IPS DF 19.7 (cell line): ENCODE measurements around the gene MCMBP.
A peak's percentile ranks its signal among the peaks of the same experiment; 100 is the strongest.
"Not testable (repeated sequence)": the region's sequence is repeated elsewhere in the genome, so short reads cannot be mapped to it uniquely, and the experiment has no call there.

ENCODE experiments used
- DNase-seq: peaks from one replicate; pipeline ENCODE4 v3.0.0-alpha.2; 2013; ENCODE audit warnings: low read depth, low spot score

The MCMBP gene

DNA sequence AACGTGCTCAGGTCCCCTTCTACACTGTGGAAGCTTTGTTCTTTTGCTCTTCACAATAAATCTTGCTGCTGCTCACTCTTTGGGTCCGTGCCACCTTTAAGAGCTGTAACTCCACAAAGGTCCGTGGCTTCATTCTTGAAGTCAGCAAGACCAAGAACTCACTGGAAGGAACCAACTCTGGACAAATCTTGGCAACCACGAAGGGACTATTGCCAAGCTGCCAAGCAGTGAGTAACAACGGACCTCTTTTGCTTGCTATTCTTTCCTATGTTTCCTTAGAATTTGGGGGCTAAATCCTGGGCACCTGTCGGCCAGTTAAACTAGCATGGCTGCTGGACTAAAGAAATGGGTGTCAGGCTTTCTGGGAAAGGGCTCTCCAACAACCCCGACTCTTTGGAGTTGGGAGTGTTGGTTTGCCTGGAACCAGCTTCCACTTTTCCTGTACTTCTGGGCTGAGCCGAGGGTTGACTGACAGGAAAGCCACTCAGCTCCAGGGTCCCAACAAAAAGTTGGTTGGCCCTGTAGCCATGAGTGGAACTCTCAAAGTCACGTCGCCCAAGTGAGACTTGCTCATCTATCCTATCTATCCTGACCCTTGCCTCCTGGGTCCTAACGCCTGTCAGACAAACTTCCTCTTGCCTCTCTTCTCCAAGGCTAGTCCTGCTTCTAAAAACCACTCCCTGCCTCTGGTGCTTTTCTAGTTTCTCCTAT, 11.4 kb upstream of the MCMBP start:
- DNase-seq, result not testable (repeated sequence)

DNA sequence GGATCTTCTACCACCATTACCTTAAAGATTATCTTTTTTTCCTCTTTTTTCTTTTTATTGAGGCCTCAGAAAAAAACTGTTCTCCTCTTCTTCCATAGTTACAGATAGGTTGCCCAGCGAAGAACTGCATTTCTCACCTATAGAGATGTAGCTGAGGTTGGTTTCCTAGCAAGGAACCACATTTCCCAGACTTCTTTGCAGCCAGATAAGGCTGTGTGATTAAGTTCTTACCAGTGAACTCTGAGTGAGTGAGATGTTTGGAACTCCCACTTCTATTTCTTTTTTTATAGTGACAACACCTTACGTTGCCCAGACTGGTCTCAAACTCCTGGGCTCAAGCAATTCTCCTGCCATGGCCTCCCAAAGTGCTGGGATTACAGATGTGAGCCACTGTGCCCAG, 5.9 kb upstream of the MCMBP start:
- DNase-seq, result no peak

DNA sequence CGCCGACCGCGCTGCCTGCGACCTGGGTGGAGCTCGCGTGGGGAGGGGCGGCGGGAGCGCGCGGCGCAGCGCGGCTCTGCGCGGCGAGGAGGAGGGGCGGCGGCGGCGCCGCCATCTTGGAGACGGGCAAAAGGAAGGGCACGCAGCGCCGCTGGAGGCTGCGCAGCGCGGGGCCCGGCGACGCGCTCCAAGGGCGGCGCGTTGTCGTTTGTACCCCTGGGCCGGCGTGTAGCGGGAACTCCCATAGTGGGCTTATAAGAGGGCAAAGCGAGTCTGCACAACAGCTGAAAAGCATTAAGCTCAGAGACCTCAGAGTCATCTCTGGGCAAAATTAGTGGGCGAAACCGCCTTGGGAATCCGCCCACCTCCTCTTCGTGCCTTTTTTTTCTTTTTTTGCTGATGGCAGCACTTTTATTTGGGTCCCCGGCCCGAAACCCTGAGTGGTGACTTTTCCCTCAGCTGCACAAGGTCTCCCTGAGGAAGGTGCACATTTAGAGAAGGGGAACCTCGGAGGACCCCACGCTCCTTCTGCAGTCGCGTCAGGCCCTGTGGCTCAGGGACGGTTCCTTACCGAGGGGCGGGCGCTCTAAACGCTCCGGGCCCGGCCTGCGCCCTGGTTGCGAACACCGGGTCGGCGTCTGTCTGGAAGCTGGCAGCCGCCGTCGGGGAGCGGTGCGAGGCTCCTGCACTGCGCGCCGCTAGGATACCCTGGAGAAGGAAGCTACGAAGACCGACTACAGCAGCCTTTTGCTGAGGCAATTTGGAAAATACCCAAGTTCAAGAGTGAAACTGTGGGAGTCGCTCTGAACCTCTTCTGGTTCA, 428 bp upstream of the MCMBP start:
- peak; percentile 40 for DNase-seq

DNA sequence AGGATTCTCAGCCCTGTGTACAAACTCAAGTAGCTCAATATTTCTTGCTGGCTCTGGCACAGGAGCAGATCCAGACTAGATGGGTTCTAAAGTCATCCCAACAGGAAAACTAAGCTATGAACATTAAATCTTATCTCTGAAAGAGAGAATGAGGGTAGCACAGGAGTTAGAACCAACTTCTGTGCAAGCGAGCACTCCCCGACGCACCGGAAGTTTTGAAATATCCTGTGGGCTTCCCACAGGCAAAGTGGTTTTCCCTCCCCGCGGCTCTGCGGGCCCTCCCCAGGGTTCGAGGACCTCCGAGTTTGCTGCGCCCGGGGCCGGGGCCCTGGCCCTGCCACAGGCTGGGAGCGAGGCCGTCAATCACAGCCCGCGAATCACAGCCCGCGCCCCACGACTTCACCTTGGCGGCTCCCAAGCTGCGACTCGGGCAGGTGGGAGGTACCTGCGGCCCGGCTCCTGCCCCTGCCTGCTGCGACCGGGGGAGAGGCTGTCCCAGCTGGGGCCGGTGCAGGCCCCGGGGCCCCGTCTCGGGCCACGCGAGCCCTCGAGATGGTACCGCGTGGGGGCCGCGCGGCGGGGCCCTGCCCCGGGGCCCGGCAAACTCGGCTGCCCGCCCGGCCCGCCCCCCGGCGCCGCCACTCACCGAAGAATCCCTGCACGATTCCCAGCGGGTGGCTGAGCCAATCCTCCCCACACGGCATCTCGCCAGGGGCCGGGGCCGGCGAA, 598 bp downstream of the MCMBP start:
- no peak for DNase-seq

DNA sequence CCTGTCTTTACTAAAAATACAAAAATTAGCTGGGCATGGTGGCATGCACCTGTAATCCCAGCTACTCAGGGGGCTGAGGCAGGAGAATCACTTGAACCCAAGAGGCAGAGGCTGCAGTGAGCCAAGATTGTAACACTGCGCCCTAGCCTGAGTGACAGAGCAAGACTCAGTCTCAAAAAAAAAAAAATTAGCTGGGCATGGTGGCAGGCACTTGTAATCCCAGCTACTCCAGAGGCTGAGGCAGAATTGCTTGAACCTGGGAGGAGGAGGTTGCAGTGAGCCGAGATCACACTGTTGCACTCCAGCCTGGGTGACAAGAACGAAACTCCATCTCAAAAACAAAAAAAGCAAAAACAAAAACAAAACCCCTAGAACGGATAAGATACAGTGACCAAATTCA, 3.2 kb downstream of the MCMBP start:
- not testable (repeated sequence) for DNase-seq

DNA sequence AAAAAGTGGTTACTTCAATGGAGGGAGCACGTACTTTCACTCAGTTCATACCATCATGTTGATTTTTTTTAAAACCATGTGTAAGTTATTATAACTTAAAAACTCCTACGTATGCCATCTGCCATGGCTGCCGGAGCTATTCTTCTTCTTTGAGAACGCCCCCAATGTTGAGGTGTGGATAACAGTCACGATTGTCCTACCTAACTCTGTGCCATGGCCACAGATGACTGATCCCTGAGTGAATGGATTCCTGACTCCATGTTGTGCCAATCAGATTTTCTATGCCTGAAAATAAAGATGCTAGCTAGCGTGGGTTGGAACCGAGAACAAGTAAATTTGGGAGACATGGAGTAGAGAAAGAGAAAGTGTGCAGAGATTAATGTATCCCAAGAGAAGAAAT, 5.3 kb downstream of the MCMBP start:
- no peak for DNase-seq

DNA sequence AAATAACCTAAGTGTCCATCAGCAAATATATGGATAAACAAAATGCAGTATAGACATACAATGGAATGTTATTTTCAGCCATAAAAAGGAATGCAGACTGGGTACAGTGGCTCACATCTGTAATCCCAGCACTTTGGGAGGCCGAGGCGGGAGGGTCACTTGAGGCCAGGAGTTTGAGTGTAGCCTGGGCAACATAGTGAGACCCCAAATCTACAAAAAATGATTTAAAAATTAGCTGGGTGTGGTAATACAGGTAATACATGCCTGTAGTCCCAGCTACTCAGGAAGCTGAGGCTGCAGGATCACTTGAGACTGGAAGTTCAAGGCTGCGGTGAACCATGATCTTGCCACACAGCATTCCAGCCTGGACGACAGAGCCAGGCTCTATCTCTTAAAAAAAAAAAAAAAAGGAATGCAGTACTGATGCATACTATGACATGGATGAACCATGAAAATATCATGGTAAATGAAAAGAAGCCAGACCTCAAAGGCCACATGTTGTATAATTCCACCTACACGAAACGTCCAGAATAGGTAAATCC, 6.9 kb downstream of the MCMBP start:
- no peak for DNase-seq

DNA sequence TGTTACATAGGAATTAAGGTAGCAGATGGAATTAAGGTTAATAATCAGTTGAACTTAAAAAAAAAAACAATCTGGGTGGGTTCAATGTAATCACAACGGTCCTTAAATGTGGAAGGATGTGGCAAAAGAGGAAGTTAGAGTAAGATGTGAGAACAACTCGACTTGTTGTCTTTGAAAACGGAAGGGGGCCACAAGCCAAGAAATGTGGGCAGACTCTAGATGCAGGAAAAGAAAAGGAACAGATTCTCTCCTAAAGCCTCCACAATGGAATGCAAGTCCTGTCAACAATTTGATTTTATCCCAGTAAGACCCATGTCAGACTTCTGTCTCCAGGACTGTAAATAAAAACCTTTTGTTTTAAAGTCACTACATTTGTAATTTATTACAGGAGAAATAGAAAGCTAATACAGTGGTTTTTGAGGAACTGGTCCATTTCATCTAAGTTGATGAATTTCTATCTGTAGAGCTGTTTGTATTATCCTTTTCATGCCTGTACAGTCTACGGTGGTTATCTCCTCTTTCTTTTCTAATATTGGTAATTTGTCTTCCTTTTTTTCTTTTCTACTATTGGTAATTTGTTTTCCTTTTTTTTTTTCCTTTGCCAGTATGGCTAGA, 8.6 kb downstream of the MCMBP start:
- no peak for DNase-seq

DNA sequence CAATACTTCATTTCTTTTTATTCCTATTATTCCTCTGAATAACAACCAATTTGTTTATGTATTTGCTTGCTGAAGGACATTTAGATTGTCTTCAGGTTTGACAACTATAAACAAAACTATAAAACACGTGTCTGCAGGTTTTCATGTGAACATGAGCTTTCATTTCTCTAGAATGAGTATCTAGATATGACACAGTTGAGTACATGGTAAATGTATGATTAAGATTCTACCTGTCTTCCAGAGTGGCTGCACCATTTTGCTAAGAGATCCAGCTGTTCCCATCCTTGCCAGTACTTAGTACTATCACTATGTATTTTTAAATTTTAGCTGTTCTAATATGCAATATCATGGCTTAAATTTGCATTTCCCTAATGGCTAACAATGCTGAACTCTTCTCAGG, 10.1 kb downstream of the MCMBP start:
- no peak for DNase-seq

DNA sequence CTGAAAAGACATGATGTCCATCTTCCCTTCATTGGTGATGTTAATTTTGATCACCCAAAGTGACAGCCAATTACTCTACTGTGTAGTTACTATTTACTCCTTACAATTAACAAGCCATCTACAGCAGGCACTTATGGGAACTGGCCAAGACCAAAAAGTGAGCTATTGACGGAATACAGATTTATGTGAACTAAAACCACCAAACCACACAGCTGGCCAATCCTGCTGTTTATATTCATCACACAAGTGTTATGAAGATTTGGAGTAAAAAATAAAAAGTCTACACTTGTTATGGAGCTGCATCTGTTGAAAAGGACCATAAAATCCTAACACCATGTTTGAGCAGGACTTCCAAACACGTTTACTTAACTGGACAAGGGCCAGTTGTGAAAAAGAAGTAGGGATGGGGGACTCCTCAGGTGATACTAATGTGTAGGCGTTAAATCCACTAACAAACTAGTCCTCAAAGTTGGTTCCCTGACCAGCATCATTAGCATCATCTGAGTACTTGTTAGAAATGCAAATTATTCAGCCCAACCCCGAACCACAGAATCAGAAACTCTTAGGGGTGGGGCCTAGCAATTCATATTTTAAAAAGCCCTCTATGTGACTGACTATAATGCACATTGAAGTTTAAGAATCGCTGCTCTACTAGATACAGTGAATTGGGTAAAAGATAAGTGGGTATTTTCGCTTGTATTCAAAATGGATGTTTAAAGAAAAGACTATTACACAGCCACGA, 11.6 kb downstream of the MCMBP start:
- DNase-seq, result no peak

DNA sequence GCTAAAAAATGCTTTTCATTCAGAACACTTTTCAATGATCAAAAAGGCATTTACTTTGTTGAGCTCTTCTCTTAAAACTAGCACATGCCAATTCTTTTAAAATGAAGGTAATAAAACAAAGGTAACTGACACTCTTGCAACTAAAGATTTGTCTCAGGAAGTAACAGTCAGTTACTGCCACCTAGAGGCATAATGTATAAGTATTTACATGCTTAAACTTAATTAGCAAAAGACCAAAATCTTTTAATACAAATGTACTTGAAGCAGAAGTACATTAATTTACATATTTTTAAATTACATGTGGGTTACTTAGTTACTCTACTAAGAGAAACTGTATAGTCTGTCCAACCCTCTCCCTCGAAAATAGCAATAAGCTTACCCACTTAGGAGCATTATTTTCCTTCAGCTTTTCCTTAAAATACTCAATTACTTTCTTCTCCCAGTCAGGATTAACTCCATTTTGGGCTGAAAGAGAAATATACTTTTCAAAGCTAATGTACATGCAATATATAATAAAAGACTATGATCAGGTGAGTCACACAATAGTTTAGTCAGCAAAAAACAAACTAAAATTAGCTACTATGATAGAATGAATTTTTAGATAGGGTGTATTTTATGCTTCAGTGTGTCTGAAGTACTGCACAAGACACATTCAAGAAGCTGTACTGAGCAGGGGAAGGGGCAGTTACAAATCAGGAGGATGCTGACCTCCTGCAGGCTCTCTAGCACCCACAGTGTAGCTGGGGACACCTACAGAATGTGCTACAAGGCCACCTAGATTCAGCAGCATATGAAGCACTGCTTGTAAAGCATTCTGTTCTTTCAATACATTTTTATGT, 13.0 kb downstream of the MCMBP start:
- DNase-seq, result no peak

DNA sequence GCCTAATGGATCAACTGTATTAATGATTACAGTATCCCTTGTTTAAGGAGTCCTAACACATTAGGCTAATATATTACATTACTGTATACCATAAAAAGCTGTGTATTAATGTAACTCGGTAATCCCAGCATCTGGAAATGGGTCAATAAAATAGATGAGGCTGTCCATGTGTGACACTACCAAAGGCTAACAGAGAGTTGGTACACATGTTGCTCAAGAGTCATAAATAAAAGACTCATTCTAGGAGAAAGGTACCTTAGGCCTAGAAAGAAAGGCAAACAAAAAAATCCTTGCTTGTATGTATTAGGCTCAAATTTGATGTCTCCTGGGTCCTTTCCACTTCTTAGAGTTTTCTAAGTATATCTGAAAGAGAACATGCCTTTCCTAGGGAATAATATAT, 14.6 kb downstream of the MCMBP start:
- DNase-seq, result no peak

DNA sequence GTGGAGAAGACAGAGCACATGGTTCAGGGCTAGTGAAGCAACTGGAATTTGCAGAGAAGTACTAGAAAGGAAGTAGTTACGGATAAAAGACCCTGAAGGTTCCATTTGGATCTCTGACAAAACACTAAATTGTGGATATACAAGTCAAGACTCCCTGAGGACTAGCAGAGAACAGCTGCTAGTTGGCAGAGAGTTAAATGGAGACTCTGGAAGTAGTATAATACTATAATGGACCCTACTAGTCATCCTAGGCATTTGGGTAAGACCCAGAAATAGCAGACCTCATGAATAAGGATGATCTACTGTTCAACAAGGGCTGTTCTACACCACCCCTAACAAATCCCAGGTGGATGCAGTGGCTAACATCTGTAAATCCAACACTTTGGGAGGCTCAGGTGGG, 19.1 kb downstream of the MCMBP start:
- no peak for DNase-seq

DNA sequence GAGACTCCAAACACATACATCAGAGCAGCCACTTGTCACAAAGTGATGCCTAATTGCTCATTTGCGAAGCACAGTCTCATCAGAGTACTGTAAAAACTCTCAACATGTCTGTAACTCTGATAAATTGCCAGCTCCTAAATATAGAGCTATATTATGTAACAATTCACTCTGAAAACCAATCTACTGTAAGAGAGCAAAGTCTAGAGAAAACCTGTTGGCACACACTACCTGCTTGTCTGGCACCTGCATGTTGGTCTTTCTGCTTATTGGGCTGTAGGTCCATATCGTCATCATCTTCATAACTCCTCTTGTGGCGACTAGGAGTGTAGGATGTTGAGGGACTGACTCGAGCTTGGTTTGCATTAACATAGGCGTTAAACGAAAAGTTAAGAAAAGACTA, 19.8 kb downstream of the MCMBP start:
- no peak for DNase-seq

DNA sequence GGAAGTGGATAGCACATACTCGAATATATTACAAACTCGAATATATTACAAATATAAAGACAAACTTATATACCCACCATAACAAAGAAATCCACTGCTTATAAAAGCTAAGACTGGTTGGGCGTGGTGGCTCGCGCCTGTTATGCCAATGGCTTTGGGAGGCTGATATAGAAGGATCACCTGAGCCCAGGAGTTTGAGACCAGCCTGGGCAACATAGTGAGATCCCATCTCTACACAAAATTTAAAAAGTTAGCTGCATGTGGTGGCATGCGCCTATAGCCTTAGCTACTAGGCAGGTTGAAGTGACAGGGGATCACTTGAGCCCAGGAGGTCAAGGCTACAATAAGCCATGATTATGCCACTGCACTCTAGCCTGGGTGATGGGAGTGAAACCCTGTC, 20.4 kb downstream of the MCMBP start:
- DNase-seq, result no peak

DNA sequence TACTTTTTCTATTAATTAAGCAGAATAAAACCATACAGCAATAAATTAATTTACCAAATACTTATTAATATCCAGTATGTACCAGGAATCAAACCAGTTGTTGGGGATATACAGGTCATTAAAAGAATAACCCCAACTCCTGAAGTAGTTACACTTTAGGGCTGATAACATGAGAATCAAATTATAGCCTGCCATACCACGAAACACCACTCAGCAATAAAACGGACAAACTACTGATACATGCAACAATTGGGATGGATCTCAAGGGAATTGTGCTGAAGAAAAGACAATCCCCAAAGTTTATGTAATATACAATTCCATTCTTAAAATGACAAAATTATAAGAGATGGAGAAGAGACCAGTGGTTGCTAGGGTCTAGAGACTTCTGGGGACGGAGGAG, 22.7 kb downstream of the MCMBP start:
- DNase-seq, result no peak

DNA sequence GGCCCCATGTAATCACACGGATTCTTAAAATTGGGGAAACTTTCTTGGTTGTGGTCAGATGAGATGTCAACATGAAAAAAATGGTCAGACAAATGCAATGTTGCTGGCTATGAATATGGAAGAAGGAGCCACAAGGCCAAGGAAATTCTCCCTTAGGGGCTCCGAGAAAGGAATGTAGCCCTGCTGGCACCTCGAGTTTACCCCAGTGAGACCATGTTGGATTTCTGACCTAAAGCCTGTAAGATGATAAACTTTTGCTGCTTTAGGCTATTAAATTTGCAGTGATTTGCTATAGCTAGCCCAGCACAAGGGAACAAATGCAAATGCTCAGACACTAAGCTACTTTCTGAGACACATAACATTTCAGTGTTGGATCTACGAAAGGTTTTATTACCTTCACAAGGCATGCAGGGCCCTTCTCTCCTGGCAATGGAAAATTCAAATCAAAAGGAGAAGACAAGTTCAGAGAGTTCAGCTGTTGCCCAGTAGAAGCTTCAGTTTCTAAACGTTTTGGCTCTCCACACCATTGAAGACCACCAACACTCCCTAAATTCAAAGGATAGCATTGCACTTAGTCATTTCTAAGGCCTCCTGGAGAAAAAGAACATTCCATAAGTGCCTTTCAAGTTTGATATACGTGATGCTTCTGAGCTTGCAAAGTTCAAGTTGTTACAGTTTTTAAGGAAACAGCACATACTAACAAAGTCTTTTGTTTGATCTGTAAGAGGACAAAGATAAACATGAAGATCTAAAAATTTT, 23.4 kb downstream of the MCMBP start:
- no peak for DNase-seq

DNA sequence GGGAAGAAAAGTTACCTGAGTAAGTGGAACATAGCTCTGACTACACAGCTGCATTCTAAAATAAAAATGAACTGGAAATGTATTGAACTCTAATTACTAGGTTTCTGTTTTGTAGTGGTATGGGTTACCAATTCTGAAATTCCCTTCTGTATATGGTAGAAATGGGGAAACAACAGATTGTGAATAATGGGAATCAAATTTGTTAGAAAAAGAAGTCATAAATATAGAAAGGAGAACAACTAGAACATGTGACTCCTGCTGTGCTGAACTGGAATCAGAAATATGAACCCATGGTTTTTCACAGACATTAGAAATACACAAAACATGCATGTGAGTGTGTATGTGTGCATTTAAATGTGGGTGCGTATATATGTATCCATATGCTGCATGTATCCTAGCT, 27.0 kb downstream of the MCMBP start:
- no peak for DNase-seq

DNA sequence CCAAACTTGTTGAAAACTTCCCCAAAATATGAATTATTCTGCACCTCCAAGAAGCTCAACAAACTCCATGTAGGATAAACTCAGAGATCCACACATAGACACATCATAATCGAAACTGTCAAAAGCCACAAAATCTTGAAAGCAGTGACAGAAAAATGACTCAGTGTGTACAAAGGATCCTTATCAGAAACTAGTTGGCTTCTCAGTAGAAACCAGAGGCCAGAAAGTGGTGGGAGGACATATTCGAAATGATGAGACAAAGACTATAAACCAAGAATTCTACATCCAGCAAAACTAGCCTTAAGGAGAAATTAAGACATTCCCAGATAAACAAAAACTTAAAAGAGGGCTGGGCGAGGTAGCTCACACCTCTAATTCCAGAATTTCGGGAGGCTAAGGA, 38.5 kb downstream of the MCMBP start:
- DNase-seq, result no peak

DNA sequence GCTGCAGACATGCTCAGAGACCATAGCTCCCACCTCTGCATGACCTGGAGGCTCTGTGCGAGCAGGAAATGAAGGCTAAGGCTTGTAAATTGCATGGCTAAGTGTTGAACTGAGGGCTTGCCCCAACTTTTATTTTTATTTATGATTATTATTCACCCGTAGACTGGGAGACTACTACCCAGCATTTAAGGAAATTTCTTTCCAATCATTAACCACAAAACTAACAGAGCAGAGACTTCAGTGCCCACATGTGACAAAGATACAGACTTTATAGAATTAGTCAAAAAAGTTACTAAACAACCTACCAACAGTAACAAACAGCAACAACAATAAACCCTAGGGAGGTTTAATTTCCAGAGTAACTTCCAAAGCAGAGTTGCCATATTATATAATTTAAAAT, 39.7 kb downstream of the MCMBP start:
- no peak for DNase-seq
